ENCODE measurements around the gene TANGO2.

DNA sequence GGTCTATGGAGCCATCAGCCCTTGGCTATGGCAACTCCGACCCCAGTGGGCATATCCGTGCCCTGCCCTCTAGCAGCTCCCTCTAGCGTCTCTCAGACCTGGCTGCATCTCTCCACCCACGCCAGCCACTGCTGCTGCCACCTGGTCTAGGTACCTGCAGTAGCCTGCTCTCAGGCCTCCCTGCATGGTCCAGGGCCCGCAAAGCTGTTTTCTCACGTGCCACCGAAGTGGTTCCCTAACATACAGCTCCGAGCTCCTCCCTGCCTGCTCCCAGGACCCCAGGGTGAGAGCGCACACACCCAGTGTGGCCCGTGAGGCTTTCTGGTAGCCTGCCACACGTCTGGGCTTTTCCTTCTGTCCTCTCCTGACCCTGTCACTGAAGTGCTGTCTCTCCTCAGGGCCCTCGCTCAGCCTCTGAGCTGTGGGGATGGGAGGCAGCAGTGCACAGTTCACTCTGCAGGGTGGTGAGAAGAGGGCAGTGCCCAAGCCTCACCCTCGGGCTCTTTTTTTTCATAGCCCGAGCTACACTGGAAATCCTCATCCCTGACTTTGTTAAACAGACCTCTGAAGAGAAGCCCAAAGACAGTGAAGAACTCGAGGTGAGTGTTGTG lies 73.4 kb downstream of the TANGO2 start:
- TF ChIP-seq ZNF384 (IDR thresholded peaks at IDR 0.05) (no peak), FOXK2 (IDR thresholded peaks at IDR 0.05) (no peak), BHLHE40 (IDR thresholded peaks at IDR 0.05; ENCODE audit: borderline replicate concordance) (no peak), LEF1 (IDR thresholded peaks at IDR 0.05; ENCODE audit: borderline replicate concordance) (no peak), NFRKB (IDR thresholded peaks at IDR 0.05) (no peak), FOXA1 (IDR thresholded peaks at IDR 0.05) (no peak), PKNOX1 (IDR thresholded peaks at IDR 0.05) (no peak), FOXM1 (IDR thresholded peaks at IDR 0.05; ENCODE audit: borderline replicate concordance) (no peak), SUZ12 (IDR thresholded peaks at IDR 0.05) (no peak), HDGF (IDR thresholded peaks at IDR 0.05; ENCODE audit: borderline replicate concordance) (no peak), CTBP1 (IDR thresholded peaks at IDR 0.05; ENCODE audit: borderline replicate concordance) (no peak), ARNT (IDR thresholded peaks at IDR 0.05) (no peak)
